Choroid plexus epithelial cell (primary cell): ENCODE measurements around the gene CROCC2.

Source experiments
- DNase-seq: peaks from one replicate; pipeline ENCODE4 v3.0.0-alpha.2; 2010; ENCODE audit warnings: low read depth
- H3K4me3 ChIP-seq: 2 replicates; pipeline ENCODE4 v1.5.1; 2011; ENCODE audit warnings: low read depth, mild to moderate bottlenecking, control low read depth, low read length, moderate library complexity
- CTCF ChIP-seq: conservative IDR thresholded peaks from 2 replicates; pipeline ENCODE4 v1.5.1; 2011; ENCODE audit warnings: low read depth, mild to moderate bottlenecking, control low read depth, inconsistent platforms, low read length, moderate library complexity

The CROCC2 gene

DNA sequence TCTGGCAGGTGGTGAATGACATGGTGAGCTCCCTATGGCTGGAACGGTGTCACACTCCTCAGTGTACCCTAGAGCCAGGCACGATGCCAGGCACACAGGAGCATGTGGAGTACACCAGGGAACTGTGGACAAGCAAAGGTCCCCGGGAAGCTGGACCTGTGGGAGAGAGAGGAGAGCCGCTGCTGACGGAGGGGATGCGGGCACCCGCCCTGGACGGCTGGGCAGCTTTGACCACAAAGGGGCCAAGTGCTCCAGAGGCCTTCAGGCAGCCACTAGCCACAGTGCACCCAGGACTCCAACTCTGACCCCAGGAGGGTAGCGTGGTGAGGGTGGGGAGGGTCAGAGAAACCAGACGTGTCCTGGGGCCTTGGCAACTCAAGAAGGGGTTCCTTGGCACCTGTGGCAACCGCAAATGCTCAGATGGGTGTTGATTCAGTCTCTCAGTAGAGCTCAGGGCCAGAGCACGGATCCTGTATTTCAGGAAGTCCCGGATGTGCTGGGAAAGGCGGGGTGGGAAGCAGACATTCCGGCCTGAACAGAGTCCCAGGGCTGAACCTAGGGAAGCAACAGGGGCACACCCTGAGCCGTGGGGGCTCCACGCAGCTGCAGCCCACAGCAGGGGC lies 7.9 kb upstream of the CROCC2 start:
- no peak for TF ChIP-seq CTCF
- no peak overlapping the region for H3K4me3 ChIP-seq
- no peak for DNase-seq

DNA sequence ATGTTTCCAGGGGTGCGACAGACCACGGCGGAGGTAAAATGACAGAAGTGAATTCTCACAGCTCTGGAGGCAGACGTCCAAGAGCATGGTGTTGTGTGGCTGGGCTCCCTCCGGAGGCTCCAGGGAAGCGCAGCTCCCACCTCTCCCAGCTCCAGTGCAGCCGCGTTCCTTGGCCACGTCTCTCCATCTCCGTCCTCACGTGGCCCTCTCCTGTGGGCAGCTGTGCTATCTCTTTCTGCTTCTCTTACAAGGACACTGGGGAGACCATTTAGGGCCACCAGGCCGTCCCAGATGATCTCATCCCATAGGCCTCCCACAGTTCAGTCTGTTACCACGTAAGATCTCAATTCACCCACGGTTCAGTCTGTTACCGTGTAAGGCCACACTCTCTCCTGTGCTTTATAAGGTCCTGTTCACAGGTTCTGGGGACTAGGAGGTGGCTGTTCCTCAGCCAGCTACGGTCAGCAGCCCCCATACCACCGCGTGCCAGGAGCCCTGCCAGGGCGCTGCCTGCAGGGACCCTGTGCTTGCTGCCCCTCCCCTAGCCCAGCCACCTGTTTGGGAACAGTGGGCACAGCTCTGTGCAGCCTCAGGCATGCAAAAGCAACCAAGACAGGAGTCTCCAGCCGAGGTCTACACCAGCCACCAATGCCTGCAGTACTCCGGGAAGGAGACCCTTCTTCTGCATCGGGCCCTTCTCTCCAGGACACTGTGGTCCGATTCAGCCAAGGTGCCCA lies 7.2 kb upstream of the CROCC2 start:
- H3K4me3 ChIP-seq = no peak overlapping the region
- no peak for TF ChIP-seq CTCF
- DNase-seq = no peak

- no peak for TF ChIP-seq CTCF
- H3K4me3 ChIP-seq = no peak overlapping the region
- DNase-seq = no peak
Measured at GRCh38 chr2:240899468-240899865, 6.7 kb upstream of the CROCC2 start.

GRCh38 chr2:240900141-240900860 lies 5.8 kb upstream of the CROCC2 start:
- no peak overlapping the region for H3K4me3 ChIP-seq
- no peak for TF ChIP-seq CTCF
- no peak for DNase-seq

GRCh38 chr2:240901986-240902614 lies 4.0 kb upstream of the CROCC2 start:
- no peak for TF ChIP-seq CTCF
- DNase-seq = no peak
- H3K4me3 ChIP-seq = no peak overlapping the region

GRCh38 chr2:240902615-240903041 lies 3.5 kb upstream of the CROCC2 start:
- no peak for DNase-seq
- no peak overlapping the region for H3K4me3 ChIP-seq
- no peak for TF ChIP-seq CTCF
